B cell (primary cell): ENCODE results near the gene HIP1. TPM values are rescaled to one million over a fixed set of nuclear protein-coding genes. Genes with fewer than 3 reads are reported as not detected.

Experiments
- ATAC-seq: fragments of 200-7000 bp; cut with Tn5 transposase; one replicate; pipeline ENCODE4 v1.10.0; 2021; ENCODE audit warnings: low read depth, mild to moderate bottlenecking, moderate number of reproducible peaks, moderate library complexity
- CTCF ChIA-PET: fragments of 350-600 bp; sonication (Branson Sonifier 250); formaldehyde crosslinking; loops from one replicate; lab custom pipeline; 2021; ENCODE audit warnings: antibody characterized with exemption, inconsistent platforms; lab: Charles Lee
- POLR2A ChIA-PET: fragments of 350-600 bp; sonication (Branson Sonifier 250); formaldehyde crosslinking; loops from one replicate; lab custom pipeline; 2021; ENCODE audit warnings: antibody characterized with exemption; lab: Charles Lee
- DNase-seq: peaks from one replicate; pipeline ENCODE4 v3.0.0; 2013
- H2AFZ ChIP-seq: 2 replicates; pipeline ENCODE4 v1.6.1; 2012; ENCODE audit warnings: mild to moderate bottlenecking, low read depth, low read length; ENCODE audit not compliant: insufficient read depth, poor library complexity, severe bottlenecking
- H3K27ac ChIP-seq, 2 donors: 1 replicate in 1 of 2; 2 replicates in 1 of 2; pipeline ENCODE4 v1.5.1; 2012 to 2013; ENCODE audit warnings: low read length in 2 of 2, mild to moderate bottlenecking in 2 of 2, moderate library complexity in 1 of 2
- H3K27me3 ChIP-seq, 4 experiments: fragments of 200-600 bp in 1 of 4; sonication (generic) in 1 of 4; replicated peaks in 1 of 4; 1 replicate in 2 of 4; 2 replicates in 2 of 4; pipeline versions ENCODE4 v1.6.1 to v1.7.0; 2013 to 2016; ENCODE audit warnings: low read length in 3 of 4, mild to moderate bottlenecking in 2 of 4, mixed read lengths in 1 of 4, moderate library complexity in 1 of 4; ENCODE audit not compliant: insufficient read depth in 4 of 4, control insufficient read depth in 3 of 4; ENCODE audit errors: control extremely low read depth in 1 of 4
- H3K36me3 ChIP-seq, 2 experiments: replicated peaks in 1 of 2; 1 replicate in 1 of 2; 2 replicates in 1 of 2; pipeline versions ENCODE4 v1.6.1 to v1.7.1; 2013; ENCODE audit warnings: low read length in 1 of 2; ENCODE audit not compliant: insufficient read depth in 2 of 2, control insufficient read depth in 1 of 2; ENCODE audit errors: control extremely low read depth in 1 of 2, extremely low read depth in 1 of 2
- H3K4me1 ChIP-seq, 2 donors: fragments of 200-600 bp in 1 of 2; sonication (generic) in 1 of 2; 1 replicate in 1 of 2; 2 replicates in 1 of 2; pipeline versions ENCODE4 v1.5.1 to v1.6.1; 2013 to 2017; ENCODE audit warnings: low read length in 2 of 2; ENCODE audit not compliant: control insufficient read depth in 2 of 2, insufficient read depth in 2 of 2
- H3K4me2 ChIP-seq: replicated peaks from 2 replicates; pipeline ENCODE3; 2012; ENCODE audit warnings: mild to moderate bottlenecking, low read depth, low read length; ENCODE audit not compliant: poor library complexity, severe bottlenecking
- H3K4me3 ChIP-seq, 5 experiments: fragments of 200-600 bp in 1 of 5; sonication (generic) in 1 of 5; 1 replicate in 3 of 5; 2 replicates in 2 of 5; pipeline versions ENCODE4 v1.5.1 to v1.7.0; 2011 to 2016; ENCODE audit warnings: low read length in 4 of 5, mild to moderate bottlenecking in 4 of 5, low read depth in 2 of 5, control low read depth in 1 of 5, moderate library complexity in 1 of 5; ENCODE audit not compliant: insufficient read depth in 1 of 5; ENCODE audit errors: control extremely low read depth in 1 of 5, extremely low read depth in 1 of 5
- H3K79me2 ChIP-seq: fragments of 200-600 bp; sonication (generic); one replicate; pipeline ENCODE4 v1.6.0; 2016; ENCODE audit warnings: low read length; ENCODE audit not compliant: control insufficient read depth, insufficient read depth
- H3K9ac ChIP-seq: fragments of 200-600 bp; sonication (generic); 2 replicates; pipeline ENCODE4 v1.6.1; 2017; ENCODE audit warnings: mild to moderate bottlenecking, low read length, moderate library complexity
- H3K9me3 ChIP-seq, 3 donors: one replicate each; pipeline versions ENCODE4 v1.6.1 to v1.7.1; 2013; ENCODE audit warnings: low read length in 2 of 3; ENCODE audit not compliant: control insufficient read depth in 2 of 3, insufficient read depth in 1 of 3; ENCODE audit errors: control extremely low read depth in 1 of 3
- H4K20me1 ChIP-seq: 2 replicates; pipeline ENCODE4 v1.6.0; 2012; ENCODE audit warnings: mild to moderate bottlenecking, low read length; ENCODE audit not compliant: insufficient read depth, control insufficient read depth, poor library complexity, severe bottlenecking
- H3K27ac Mint-ChIP-seq: one replicate; pipeline ENCODE4 v1.8.0; 2021; ENCODE audit warnings: mixed read lengths
- H3K27me3 Mint-ChIP-seq: one replicate; pipeline ENCODE4 v1.8.0; 2021; ENCODE audit warnings: mixed read lengths
- H3K4me1 Mint-ChIP-seq: one replicate; pipeline ENCODE4 v1.8.0; 2021; ENCODE audit warnings: mixed read lengths
- H3K4me3 Mint-ChIP-seq: one replicate; pipeline ENCODE4 v1.8.0; 2021; ENCODE audit warnings: mixed read lengths
- H3K9me3 Mint-ChIP-seq: one replicate; pipeline ENCODE4 v1.8.0; 2022; ENCODE audit warnings: mixed read lengths; ENCODE audit not compliant: insufficient read depth
- CTCF ChIP-seq: fragments of 200-600 bp; IDR thresholded peaks from one replicate; pipeline ENCODE4 v1.8.0; 2022; ENCODE audit warnings: antibody characterized with exemption, mild to moderate bottlenecking
- EZH2 ChIP-seq: IDR thresholded peaks from 2 replicates; pipeline ENCODE4 v1.6.1; 2012; ENCODE audit warnings: borderline replicate concordance, low read depth, mild to moderate bottlenecking, moderate library complexity, low read length; ENCODE audit not compliant: insufficient read depth, poor library complexity, severe bottlenecking
- WGBS: methylation state at CpG from one replicate; pipeline ENCODE4 v1.1.5; 2013; ENCODE audit warnings: missing lambda C conversion rate; ENCODE audit not compliant: insufficient coverage; 5-methylcytosine and 5-hydroxymethylcytosine counted together
- intact Hi-C: fragments of 100-400 bp; cut with micrococcal nuclease; formaldehyde crosslinking; loops from one replicate; pipeline ENCODE4 v1.10.0; 2022
- polyA plus RNA-seq: library from polyadenylated mRNA; depleted of rRNA; stranded (reverse); fragments of >200 nt; gene quantifications from 2 replicates; pipeline ENCODE4 v1.2.3, GENCODE V29; 2012
- total RNA-seq, 2 donors: library from RNA; stranded (reverse); fragments of 120-200 nt in 1 of 2; gene quantifications; 1 replicate in 1 of 2; 2 replicates in 1 of 2; pipeline versions ENCODE4 v1.2.3 to v1.2.4, GENCODE V29; 2013 to 2022

HIP1 gene
- total and polyA plus RNA-seq, 2 donors (not counting 1 experiment from before 2014, with no cell fraction given): 6.5 to 16.7 TPM

DNA sequence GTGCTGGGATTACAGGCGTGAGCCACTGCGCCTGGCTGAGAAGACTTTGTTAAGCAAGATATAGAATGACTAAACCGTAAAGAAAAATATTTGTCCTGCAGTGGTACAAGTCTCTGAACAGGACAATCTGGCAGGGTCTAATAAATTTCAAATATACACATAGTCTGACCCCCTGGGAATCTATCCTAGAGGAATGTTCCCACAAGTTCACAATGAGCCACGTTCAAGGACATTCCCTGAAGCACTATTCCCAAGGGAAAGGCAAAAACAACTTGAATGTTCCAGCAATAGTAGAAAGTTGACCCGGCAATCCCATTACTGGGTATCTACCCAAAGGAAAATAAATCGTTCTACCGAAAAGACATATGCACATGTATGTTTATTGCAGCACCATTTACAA lies 82.0 kb downstream of the HIP1 start:
- ATAC-seq: no peak
- 96% methylated on average over 5 of the region's 7 CpGs for WGBS
- H3K9me3 Mint-ChIP-seq: no peaks in the 10 kb centered on the region

GRCh38 chr7:75655536-75655935 lies 83.2 kb downstream of the HIP1 start:
- H3K36me3 ChIP-seq: no peaks in the 10 kb centered on the region
- no peaks in the 10 kb centered on the region for H3K4me1 ChIP-seq
- no peaks in the 10 kb centered on the region for H3K79me2 ChIP-seq
- WGBS: 100% methylated on average over 1 of the region's 2 CpGs
- CTCF ChIA-PET: interaction anchor here (0.7 kb wide), 1 partner anchor 59 kb away, joined by 3 read pairs; no protein-coding TSS in a partner anchor
- H3K4me3 ChIP-seq: no peak overlapping the region
- H3K27ac ChIP-seq: no peak overlapping the region
- H4K20me1 ChIP-seq: no peaks in the 10 kb centered on the region
- POLR2A ChIA-PET: no interaction called here
- no peaks in the 10 kb centered on the region for H3K9me3 ChIP-seq
- no peak overlapping the region for H3K4me2 ChIP-seq
- H3K9ac ChIP-seq: no peak overlapping the region
- intact Hi-C loops: no loop called here
- ATAC-seq (no peak), DNase-seq (no peak)
- Mint-ChIP-seq H3K4me3 (no peak overlapping the region), H3K4me1 (peaks cover 2% of the 10 kb centered on the region), H3K27me3 (no peaks in the 10 kb centered on the region), H3K27ac (no peak overlapping the region), H3K9me3 (no peaks in the 10 kb centered on the region)
- no peaks in the 10 kb centered on the region for H3K27me3 ChIP-seq
- H2AFZ ChIP-seq: no peak overlapping the region
- TF ChIP-seq EZH2: no peak
- no peak for TF ChIP-seq CTCF

More for the DNA sequence above, 82.0 kb downstream of the HIP1 start:
- Histone ChIP-seq H3K9me3 (no peaks in the 10 kb centered on the region), H4K20me1 (no peaks in the 10 kb centered on the region), H3K27me3 (no peaks in the 10 kb centered on the region), H3K36me3 (no peaks in the 10 kb centered on the region), H2AFZ (no peak overlapping the region), H3K4me3 (no peak overlapping the region), H3K4me2 (no peak overlapping the region), H3K9ac (no peak overlapping the region), H3K79me2 (no peaks in the 10 kb centered on the region), H3K4me1 (peaks cover 2% of the 10 kb centered on the region in 2 donors), H3K27ac (no peak overlapping the region)
- ChIA-PET POLR2A (no interaction called here), CTCF (interaction anchor here (0.8 kb wide), 1 partner anchor 9 kb away, joined by 5 read pairs; no protein-coding TSS in a partner anchor)
- intact Hi-C loops: no loop called here
- DNase-seq: no peak
- Mint-ChIP-seq H3K4me1 (peaks cover 5% of the 10 kb centered on the region), H3K27me3 (no peaks in the 10 kb centered on the region), H3K27ac (no peak overlapping the region), H3K4me3 (no peak overlapping the region)
- TF ChIP-seq CTCF: no peak
- no peak for TF ChIP-seq EZH2
